ENCODE data around the gene SPATA9.

DNA sequence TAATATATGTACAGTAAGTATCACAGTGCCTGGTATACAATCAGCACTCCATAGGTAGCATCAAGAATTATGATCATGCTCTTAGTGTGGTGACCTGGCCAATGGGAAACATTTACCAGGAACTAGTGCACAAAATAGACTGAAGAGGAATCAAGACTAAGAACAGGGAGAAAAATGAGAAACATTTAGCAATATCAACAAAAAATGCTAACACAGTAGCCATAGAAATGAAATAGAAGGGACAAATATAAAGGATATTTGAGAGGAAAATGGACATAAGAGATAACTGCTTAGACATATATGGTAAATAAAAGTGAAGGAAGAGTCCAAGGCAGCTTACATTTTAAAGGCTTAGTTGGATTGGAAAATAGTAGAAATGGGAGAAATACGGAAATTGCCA lies 16.5 kb upstream of the SPATA9 start:
- TF ChIP-seq TCF12 (IDR thresholded peaks at IDR 0.05; ENCODE audit: low read depth, low read length) (no peak), SP2 (IDR thresholded peaks at IDR 0.05; ENCODE audit: low read length) (no peak), SIRT6 (IDR thresholded peaks at IDR 0.05; ENCODE audit: low read length) (no peak), CHD1 (IDR thresholded peaks at IDR 0.05; ENCODE audit: low read depth, low read length) (no peak), PHF8 (conservative IDR thresholded peaks at IDR 0.05; ENCODE audit: low read depth, low read length) (no peak), EZH2 (IDR thresholded peaks at IDR 0.05; ENCODE audit: low read depth, low read length, severe bottlenecking) (no peak), JUND (IDR thresholded peaks at IDR 0.05; ENCODE audit: low read length) (no peak), RAD21 (IDR thresholded peaks at IDR 0.05 in 1 of 2, conservative IDR thresholded peaks at IDR 0.05 in 1 of 2; ENCODE audit: low read depth in 2 of 2, low read length in 2 of 2) (no peak), POLR2AphosphoS5 (IDR thresholded peaks at IDR 0.05; ENCODE audit: low read depth, low read length) (no peak)
- TF ChIP-seq, protein P1, sequence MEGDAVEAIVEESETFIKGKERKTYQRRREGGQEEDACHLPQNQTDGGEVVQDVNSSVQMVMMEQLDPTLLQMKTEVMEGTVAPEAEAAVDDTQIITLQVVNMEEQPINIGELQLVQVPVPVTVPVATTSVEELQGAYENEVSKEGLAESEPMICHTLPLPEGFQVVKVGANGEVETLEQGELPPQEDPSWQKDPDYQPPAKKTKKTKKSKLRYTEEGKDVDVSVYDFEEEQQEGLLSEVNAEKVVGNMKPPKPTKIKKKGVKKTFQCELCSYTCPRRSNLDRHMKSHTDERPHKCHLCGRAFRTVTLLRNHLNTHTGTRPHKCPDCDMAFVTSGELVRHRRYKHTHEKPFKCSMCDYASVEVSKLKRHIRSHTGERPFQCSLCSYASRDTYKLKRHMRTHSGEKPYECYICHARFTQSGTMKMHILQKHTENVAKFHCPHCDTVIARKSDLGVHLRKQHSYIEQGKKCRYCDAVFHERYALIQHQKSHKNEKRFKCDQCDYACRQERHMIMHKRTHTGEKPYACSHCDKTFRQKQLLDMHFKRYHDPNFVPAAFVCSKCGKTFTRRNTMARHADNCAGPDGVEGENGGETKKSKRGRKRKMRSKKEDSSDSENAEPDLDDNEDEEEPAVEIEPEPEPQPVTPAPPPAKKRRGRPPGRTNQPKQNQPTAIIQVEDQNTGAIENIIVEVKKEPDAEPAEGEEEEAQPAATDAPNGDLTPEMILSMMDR (IDR thresholded peaks at IDR 0.05; ENCODE audit: control extremely low read depth in 1 of 3, insufficient read depth in 1 of 3, low read depth in 1 of 3, low read length in 3 of 3) = no peak
